SK-N-SH (cell line): Measurements from ENCODE around the gene CPA3. TPM values are rescaled to one million over a fixed set of nuclear protein-coding genes. Genes with fewer than 3 reads are reported as not detected.

Experiments used
- CTCF ChIA-PET: fragments of 300-600, 350-600 bp; formaldehyde crosslinking; extraction: SDS; loops from one replicate; lab custom pipeline; 2021; lab: Yijun Ruan, JAX
- POLR2A ChIA-PET: fragments of 350-600 bp; sonication (Branson Sonifier 250); formaldehyde crosslinking; extraction: SDS; loops from one replicate; lab custom pipeline; 2020; ENCODE audit warnings: antibody characterized with exemption, inconsistent platforms; lab: Yijun Ruan, JAX
- DNase-seq: peaks from one replicate; pipeline ENCODE4 v3.0.0; 2012
- H2AFZ ChIP-seq: fragments of 200-600 bp; sonication (generic); 2 replicates; pipeline ENCODE4 v1.8.1; 2016; ENCODE audit warnings: antibody characterized with exemption, mild to moderate bottlenecking, low read depth
- H3F3A ChIP-seq: fragments of 200-600 bp; sonication (generic); replicated peaks from 2 replicates; pipeline ENCODE3; 2016; ENCODE audit warnings: antibody characterized with exemption, mild to moderate bottlenecking; ENCODE audit not compliant: insufficient read depth
- H3K27ac ChIP-seq, 2 experiments: fragments of 200-500 bp in 1 of 2; fragments of 200-600 bp in 1 of 2; sonication (Bioruptor generic) in 1 of 2; sonication (generic), shearing (Covaris generic) in 1 of 2; 2 replicates each; pipeline versions ENCODE4 v1.5.1 to v1.6.1; 2014 to 2016; ENCODE audit warnings: low read depth in 2 of 2, inconsistent platforms in 1 of 2, low read length in 1 of 2, mild to moderate bottlenecking in 1 of 2, mixed read lengths in 1 of 2
- H3K27me3 ChIP-seq: fragments of 200-600 bp; sonication (generic), shearing (Covaris generic); 2 replicates; pipeline ENCODE4 v1.6.1; 2016; ENCODE audit warnings: mixed run types; ENCODE audit not compliant: insufficient read depth
- H3K36me3 ChIP-seq, 2 experiments: fragments of 200-500 bp in 1 of 2; fragments of 200-600 bp in 1 of 2; sonication (Bioruptor generic) in 1 of 2; sonication (generic) in 1 of 2; replicated peaks in 1 of 2; 2 replicates each; pipeline versions ENCODE3 to v1.5.1; 2014 to 2016; ENCODE audit warnings: low read length in 1 of 2, mild to moderate bottlenecking in 1 of 2; ENCODE audit not compliant: insufficient read depth in 2 of 2, control insufficient read depth in 1 of 2
- H3K4me1 ChIP-seq, 2 experiments: fragments of 200-500 bp in 1 of 2; fragments of 200-600 bp in 1 of 2; sonication (Bioruptor generic) in 1 of 2; sonication (generic), shearing (Covaris generic) in 1 of 2; 2 replicates each; pipeline versions ENCODE4 v1.5.1 to v1.6.1; 2014 to 2016; ENCODE audit warnings: low read depth in 1 of 2, low read length in 1 of 2, mixed run types in 1 of 2; ENCODE audit not compliant: insufficient read depth in 2 of 2, control insufficient read depth in 1 of 2
- H3K4me2 ChIP-seq: fragments of 200-600 bp; sonication (generic), shearing (Covaris generic); 2 replicates; pipeline ENCODE4 v1.6.1; 2017; ENCODE audit warnings: mixed run types
- H3K4me3 ChIP-seq, 2 experiments: fragments of 200-500 bp in 1 of 2; fragments of 200-600 bp in 1 of 2; sonication (Bioruptor generic) in 1 of 2; sonication (generic), shearing (Covaris generic) in 1 of 2; 2 replicates each; pipeline versions ENCODE4 v1.5.1 to v1.8.1; 2014 to 2016; ENCODE audit warnings: low read depth in 2 of 2, inconsistent platforms in 1 of 2, low read length in 1 of 2, mild to moderate bottlenecking in 1 of 2, mixed read lengths in 1 of 2, moderate library complexity in 1 of 2
- H3K79me2 ChIP-seq: fragments of 200-600 bp; sonication (generic); 2 replicates; pipeline ENCODE4 v1.8.1; 2017; ENCODE audit warnings: mild to moderate bottlenecking; ENCODE audit not compliant: insufficient read depth
- H3K9ac ChIP-seq: fragments of 200-600 bp; sonication (generic); 2 replicates; pipeline ENCODE4 v1.6.1; 2017; ENCODE audit warnings: mixed run types
- H3K9me2 ChIP-seq: fragments of 200-600 bp; sonication (generic); 2 replicates; pipeline ENCODE4 v1.6.1; 2017; ENCODE audit warnings: mixed run types
- H3K9me3 ChIP-seq: fragments of 200-600 bp; sonication (generic); 2 replicates; pipeline ENCODE4 v1.6.1; 2017; ENCODE audit warnings: mixed run types, mild to moderate bottlenecking, moderate library complexity
- H4K20me1 ChIP-seq: fragments of 200-600 bp; sonication (generic); 2 replicates; pipeline ENCODE4 v1.6.1; 2017; ENCODE audit warnings: mild to moderate bottlenecking, mixed run types; ENCODE audit not compliant: insufficient read depth
- CHD2 ChIP-seq: fragments of 150-350 bp; IDR thresholded peaks from 2 replicates; pipeline ENCODE4 v1.6.1; 2018; ENCODE audit warnings: low read length; ENCODE audit not compliant: partially characterized antibody
- ELF1 ChIP-seq: IDR thresholded peaks from 2 replicates; pipeline ENCODE4 v1.4.0; 2012
- FOSL2 ChIP-seq: IDR thresholded peaks from 2 replicates; pipeline ENCODE4 v1.4.0; 2012; ENCODE audit warnings: low read depth, mild to moderate bottlenecking, moderate library complexity, borderline replicate concordance
- GABPA ChIP-seq: IDR thresholded peaks from 2 replicates; pipeline ENCODE4 v1.4.0; 2012; ENCODE audit warnings: low read depth, mild to moderate bottlenecking
- MEF2A ChIP-seq: IDR thresholded peaks from 2 replicates; pipeline ENCODE4 v1.4.0; 2012; ENCODE audit warnings: low read depth, borderline replicate concordance
- TEAD4 ChIP-seq: IDR thresholded peaks from 2 replicates; pipeline ENCODE4 v1.4.0; 2012; ENCODE audit warnings: mild to moderate bottlenecking, borderline replicate concordance; ENCODE audit not compliant: insufficient read depth
- WGBS: methylation state at CpG from one replicate; pipeline ENCODE4 v1.1.6; 2017; ENCODE audit warnings: low lambda C conversion rate; 5-methylcytosine and 5-hydroxymethylcytosine counted together
- polyA plus RNA-seq, 3 experiments: library from polyadenylated mRNA; depleted of rRNA; stranded (reverse); fragments of >200 nt; gene quantifications; 2 replicates each; pipeline ENCODE4 v1.2.3, GENCODE V29; 2012
- TF ChIP-seq, protein P1 (sequence below): fragments of 150-350 bp; IDR thresholded peaks from 2 replicates; pipeline ENCODE4 v1.6.1; 2017; ENCODE audit warnings: antibody characterized with exemption, low read length, low read depth, borderline replicate concordance
- TF ChIP-seq, protein P2 (sequence below): IDR thresholded peaks from 2 replicates; pipeline ENCODE4 v1.4.0; 2012; ENCODE audit warnings: low read depth, borderline replicate concordance
- TF ChIP-seq, protein P3 (sequence below): IDR thresholded peaks from 2 replicates; pipeline ENCODE4 v1.6.1; 2012; ENCODE audit warnings: mild to moderate bottlenecking, low read depth, low read length, moderate library complexity

The CPA3 gene
- polyA plus RNA-seq, 1 of the 3 experiments (the other 2 are of a cell fraction), result not detected

DNA sequence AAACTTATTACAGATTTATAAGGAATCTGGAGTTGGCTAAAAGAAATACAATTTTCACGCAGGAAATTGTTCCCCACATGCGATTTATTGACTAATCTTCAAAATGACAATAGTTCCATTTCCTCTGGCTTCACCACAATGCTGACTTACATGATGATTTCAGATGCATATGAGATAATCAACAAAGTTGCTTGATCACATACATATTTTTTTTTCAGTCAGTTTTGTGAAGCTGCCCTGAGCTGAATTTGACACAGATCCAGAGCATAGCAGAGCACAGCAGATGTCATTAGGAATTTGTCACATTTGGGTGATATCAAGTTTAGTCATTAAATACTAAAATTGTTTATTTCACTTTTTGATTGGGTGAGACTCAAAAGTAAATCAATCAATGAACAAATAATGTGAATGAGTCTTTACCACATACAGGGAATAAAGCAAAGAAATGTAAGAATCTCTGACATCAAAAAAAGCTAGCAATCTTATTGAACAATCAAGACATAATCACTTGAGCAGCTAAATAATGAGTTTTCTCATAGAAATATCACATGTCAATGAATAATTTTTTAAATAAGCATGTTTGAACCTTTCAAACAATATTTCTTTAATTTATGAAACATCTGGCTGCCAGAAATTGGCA, 19.2 kb upstream of the CPA3 start:
- H3K27ac ChIP-seq, result no peak overlapping the region
- H2AFZ ChIP-seq, result no peak overlapping the region
- no peaks in the 10 kb centered on the region for H3K27me3 ChIP-seq
- no peaks in the 10 kb centered on the region for H3K9me3 ChIP-seq
- H3K79me2 ChIP-seq, result no peaks in the 10 kb centered on the region
- H4K20me1 ChIP-seq, result no peaks in the 10 kb centered on the region
- H3F3A ChIP-seq, result no peaks in the 10 kb centered on the region
- no peak overlapping the region for H3K4me3 ChIP-seq
- ChIA-PET CTCF (interaction anchor here (0.8 to 1.3 kb wide), 2 partner anchors 16 to 17 kb away, joined by 4 to 5 read pairs; no protein-coding TSS in a partner anchor), POLR2A (no interaction called here)
- no peak for DNase-seq
- no peak overlapping the region for H3K4me2 ChIP-seq
- 75% methylated on average over 2 of the region's 2 CpGs for WGBS
- H3K9me2 ChIP-seq, result no peaks in the 10 kb centered on the region
- no peak overlapping the region for H3K9ac ChIP-seq
- H3K36me3 ChIP-seq, result no peaks in the 10 kb centered on the region
- TF ChIP-seq TEAD4 (no peak), FOSL2 (no peak), ELF1 (no peak)
- TF ChIP-seq, protein P1, sequence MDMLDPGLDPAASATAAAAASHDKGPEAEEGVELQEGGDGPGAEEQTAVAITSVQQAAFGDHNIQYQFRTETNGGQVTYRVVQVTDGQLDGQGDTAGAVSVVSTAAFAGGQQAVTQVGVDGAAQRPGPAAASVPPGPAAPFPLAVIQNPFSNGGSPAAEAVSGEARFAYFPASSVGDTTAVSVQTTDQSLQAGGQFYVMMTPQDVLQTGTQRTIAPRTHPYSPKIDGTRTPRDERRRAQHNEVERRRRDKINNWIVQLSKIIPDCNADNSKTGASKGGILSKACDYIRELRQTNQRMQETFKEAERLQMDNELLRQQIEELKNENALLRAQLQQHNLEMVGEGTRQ, result no peak
- TF ChIP-seq, protein P2, sequence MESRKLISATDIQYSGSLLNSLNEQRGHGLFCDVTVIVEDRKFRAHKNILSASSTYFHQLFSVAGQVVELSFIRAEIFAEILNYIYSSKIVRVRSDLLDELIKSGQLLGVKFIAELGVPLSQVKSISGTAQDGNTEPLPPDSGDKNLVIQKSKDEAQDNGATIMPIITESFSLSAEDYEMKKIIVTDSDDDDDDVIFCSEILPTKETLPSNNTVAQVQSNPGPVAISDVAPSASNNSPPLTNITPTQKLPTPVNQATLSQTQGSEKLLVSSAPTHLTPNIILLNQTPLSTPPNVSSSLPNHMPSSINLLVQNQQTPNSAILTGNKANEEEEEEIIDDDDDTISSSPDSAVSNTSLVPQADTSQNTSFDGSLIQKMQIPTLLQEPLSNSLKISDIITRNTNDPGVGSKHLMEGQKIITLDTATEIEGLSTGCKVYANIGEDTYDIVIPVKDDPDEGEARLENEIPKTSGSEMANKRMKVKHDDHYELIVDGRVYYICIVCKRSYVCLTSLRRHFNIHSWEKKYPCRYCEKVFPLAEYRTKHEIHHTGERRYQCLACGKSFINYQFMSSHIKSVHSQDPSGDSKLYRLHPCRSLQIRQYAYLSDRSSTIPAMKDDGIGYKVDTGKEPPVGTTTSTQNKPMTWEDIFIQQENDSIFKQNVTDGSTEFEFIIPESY, result no peak
- TF ChIP-seq, protein P3, sequence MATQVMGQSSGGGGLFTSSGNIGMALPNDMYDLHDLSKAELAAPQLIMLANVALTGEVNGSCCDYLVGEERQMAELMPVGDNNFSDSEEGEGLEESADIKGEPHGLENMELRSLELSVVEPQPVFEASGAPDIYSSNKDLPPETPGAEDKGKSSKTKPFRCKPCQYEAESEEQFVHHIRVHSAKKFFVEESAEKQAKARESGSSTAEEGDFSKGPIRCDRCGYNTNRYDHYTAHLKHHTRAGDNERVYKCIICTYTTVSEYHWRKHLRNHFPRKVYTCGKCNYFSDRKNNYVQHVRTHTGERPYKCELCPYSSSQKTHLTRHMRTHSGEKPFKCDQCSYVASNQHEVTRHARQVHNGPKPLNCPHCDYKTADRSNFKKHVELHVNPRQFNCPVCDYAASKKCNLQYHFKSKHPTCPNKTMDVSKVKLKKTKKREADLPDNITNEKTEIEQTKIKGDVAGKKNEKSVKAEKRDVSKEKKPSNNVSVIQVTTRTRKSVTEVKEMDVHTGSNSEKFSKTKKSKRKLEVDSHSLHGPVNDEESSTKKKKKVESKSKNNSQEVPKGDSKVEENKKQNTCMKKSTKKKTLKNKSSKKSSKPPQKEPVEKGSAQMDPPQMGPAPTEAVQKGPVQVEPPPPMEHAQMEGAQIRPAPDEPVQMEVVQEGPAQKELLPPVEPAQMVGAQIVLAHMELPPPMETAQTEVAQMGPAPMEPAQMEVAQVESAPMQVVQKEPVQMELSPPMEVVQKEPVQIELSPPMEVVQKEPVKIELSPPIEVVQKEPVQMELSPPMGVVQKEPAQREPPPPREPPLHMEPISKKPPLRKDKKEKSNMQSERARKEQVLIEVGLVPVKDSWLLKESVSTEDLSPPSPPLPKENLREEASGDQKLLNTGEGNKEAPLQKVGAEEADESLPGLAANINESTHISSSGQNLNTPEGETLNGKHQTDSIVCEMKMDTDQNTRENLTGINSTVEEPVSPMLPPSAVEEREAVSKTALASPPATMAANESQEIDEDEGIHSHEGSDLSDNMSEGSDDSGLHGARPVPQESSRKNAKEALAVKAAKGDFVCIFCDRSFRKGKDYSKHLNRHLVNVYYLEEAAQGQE, result no peak
- H3K4me1 ChIP-seq, result peaks cover 0 to 2% of the 10 kb centered on the region in 2 experiments; a peak in 2 of 4 replicates

DNA sequence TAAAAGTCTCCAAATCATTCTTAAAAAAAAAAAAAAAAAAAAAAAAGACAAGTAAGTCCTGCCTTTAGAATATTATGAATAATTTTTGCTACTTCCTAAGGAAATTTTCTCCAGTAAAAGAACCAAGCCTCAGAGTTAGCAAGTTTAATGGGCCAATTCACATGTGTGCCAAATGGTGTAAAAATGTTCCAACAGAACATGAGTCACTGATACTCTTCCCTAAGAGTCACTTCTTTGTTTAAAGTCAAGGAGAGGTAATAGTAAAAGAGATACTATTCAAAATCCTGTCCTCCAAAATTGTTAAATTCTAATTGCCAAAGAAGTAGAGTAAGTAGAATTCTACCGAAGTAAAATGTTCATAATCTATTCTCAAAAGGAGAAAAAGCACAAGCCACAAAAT, 17.7 kb upstream of the CPA3 start:
- H3K4me3 ChIP-seq, result no peak overlapping the region
- H3K9ac ChIP-seq, result no peak overlapping the region
- no peaks in the 10 kb centered on the region for H3F3A ChIP-seq
- no peaks in the 10 kb centered on the region for H4K20me1 ChIP-seq
- no peak for DNase-seq
- H2AFZ ChIP-seq, result no peak overlapping the region
- no peak overlapping the region for H3K27ac ChIP-seq
- H3K9me2 ChIP-seq, result no peaks in the 10 kb centered on the region
- H3K36me3 ChIP-seq, result no peaks in the 10 kb centered on the region
- H3K4me2 ChIP-seq, result no peak overlapping the region
- TF ChIP-seq CHD2, result no peak
- no peak for TF ChIP-seq TEAD4
- no peak for TF ChIP-seq MEF2A
- no peak for TF ChIP-seq GABPA
- no peaks in the 10 kb centered on the region for H3K4me1 ChIP-seq
- no peaks in the 10 kb centered on the region for H3K79me2 ChIP-seq
- H3K27me3 ChIP-seq, result no peaks in the 10 kb centered on the region
- CTCF ChIA-PET, result interaction anchor here (0.8 kb wide), 1 partner anchor 18 kb away, joined by 3 read pairs; no protein-coding TSS in a partner anchor
- POLR2A ChIA-PET, result no interaction called here
- H3K9me3 ChIP-seq, result no peaks in the 10 kb centered on the region
- 39% methylated on average over 1 of the region's 1 CpG for WGBS
